HG03045 (cell line): ENCODE measurements around the gene FRMD7.
"Not testable (repeated sequence)": the region's sequence is repeated elsewhere in the genome, so short reads cannot be mapped to it uniquely, and the experiment has no call there.

ENCODE experiments used
- ATAC-seq: cut with Tn5 transposase; IDR thresholded peaks from one replicate; pipeline ENCODE4 v1.9.1; 2021; ENCODE audit warnings: mild to moderate bottlenecking, moderate library complexity; ENCODE audit not compliant: unreplicated experiment

The FRMD7 gene

DNA sequence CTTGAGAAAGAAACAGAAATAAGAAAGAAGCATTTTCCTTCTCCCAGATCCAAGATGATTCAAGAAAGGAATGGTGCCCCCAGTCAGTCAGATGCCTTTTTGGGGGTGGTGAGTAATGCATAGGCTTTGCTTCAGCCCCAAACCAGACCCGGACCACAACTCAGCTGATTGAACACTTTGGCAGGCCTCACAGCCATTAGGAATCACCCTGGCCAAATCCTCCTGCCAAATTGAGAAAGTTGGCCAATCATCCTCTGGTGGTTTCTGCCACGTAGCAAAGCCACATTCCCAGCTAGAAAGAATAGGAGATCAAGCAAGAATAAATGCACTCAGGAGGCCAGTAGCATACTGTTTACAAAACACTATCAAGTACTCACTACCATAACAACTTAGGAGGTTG lies 33.7 kb downstream of the FRMD7 start:
- no peak for ATAC-seq

DNA sequence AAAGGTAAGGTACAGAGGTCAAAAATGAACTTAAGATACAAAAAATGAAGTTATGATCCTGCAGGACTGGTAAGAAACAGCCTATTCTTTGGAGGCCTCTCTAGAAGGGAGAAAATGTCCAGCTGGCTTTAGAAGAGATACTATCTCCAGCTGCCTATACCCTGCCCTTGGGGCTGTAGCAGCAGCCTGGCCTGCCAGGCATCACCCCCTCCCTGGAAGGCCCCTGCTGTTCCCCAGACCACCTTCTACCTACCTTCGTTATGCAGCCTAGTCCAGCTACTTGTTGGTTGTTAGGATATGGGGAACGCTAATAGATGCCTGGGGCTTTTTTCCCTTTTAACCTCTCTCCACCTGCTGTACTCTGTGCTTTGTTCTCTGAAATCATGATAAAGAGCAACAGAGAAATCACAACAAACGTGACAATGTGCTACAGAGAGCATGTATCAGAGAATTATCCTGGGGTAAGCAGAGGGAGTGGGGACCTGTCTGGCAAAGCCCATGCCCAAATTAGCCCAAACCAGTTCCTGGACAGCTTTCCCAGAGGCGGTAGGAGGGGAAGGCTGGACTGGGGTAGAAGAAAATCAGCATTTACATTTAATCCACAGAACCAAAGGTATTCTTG lies 34.5 kb downstream of the FRMD7 start:
- no peak for ATAC-seq

DNA sequence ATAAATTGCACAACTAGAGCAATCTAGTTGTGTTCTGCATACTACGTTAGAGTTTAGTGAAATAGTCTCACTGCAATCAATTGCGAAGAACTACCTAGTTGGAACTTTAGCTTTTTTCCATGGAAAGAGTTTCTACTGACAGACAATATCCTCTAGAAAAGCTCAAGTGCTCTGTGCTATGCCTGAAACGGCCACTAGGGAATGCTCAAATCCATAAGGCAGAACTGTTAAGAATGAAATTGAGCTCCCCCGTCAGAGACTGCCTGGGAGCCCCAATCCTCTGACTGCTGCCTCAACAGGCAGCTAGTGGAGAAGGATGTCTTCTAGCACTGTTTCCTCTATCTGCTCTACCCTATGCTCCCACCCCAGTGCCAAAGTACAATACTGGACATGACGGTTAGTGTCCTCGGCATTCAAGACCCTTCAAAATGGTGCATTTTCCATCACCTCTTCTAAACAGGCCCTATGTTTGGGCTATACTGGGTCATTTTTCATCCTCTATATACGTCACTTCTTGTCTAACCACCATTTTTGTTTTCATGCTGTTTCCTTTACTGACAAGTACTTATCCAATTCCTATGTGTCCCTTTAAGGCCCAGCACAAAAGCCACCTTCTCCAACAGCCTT lies 35.3 kb downstream of the FRMD7 start:
- no peak for ATAC-seq

DNA sequence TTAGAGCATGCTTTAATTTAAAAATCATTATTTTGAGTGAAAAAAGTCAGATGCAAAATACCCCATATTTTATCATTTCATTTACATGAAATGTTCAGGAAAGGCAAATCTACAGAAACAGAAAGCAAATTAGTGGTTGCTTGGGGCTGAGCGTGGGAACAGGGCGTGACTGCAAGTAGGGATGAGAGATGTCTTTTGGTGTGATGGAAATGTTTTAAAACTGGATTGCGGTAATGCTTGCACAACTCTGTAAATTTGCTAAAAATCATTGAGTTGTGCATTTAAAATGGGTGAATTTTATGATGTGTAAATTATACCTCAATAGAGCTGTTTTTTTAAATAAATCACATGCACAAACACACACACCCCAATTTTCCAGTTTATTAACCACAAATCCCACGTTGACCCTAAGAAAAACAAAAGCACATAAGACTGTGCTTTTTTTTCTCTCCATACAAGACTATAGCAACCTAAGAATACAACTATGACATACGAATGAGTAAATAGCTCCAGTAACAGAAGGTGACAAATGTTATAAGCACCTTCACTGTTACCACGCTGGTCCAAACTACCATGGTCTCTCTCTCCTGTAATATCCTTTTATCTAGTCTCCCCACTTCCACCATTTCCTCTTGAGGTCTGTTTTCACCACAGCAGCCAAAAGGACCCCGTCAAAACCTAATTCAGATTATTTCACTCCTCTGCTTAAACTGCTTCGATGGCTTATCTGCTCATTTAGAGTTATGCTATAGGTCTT lies 37.2 kb downstream of the FRMD7 start:
- ATAC-seq: no peak

DNA sequence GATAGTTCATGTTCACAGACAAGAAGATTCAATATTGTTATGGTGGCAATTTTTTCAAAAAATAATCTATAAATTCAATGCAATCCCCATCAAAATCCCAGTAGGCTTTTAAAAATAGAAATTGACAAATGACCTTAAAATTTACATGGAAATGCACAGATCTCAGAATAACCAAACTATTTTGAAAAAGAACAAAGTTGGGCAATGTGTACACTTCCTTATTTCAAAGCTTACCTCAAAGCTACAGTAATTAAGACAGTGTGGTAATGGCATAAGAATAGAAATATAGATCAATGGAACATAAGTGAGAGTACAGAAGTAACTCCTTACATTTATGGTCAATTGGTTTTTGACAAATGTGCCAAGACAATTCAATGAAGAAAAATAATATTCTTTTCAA lies 39.0 kb downstream of the FRMD7 start:
- no peak for ATAC-seq

DNA sequence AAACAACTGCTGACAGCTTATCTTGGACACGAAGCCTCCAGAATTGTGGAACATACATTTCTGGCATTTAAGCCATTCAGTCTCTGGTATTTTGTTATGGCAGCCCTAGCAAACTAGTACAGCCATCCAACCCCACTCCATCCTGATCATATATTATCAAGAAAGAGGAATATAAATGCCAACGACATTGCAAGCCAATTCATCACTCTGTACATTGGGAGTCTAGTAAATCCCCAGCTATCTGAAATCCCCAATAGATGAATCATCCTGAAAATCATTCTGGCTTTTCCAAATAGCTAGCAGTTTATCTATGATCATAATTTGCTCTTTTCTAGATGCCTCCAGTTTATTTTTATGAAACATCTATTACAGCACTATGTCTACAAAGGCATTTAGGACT lies 41.1 kb downstream of the FRMD7 start:
- no peak for ATAC-seq

DNA sequence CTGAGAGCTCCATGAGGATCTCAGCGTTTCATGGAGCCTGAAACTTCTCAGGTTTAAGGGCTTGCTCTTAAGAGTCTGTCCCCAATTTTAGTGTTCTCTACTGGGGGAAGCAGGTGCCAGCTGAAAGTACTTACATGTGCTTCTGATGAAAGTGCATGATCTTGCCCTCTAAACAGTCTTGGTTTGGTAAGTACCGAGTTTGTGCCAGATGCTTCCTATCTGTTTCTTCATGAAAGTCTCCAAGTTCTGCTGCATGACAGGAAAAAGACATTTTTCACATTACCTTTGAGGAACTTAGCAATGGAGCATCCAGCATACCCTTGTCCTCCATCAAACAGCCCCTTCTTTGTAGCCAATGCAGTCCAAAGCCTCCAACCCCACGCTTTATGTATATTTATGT lies 42.0 kb downstream of the FRMD7 start:
- no peak for ATAC-seq

DNA sequence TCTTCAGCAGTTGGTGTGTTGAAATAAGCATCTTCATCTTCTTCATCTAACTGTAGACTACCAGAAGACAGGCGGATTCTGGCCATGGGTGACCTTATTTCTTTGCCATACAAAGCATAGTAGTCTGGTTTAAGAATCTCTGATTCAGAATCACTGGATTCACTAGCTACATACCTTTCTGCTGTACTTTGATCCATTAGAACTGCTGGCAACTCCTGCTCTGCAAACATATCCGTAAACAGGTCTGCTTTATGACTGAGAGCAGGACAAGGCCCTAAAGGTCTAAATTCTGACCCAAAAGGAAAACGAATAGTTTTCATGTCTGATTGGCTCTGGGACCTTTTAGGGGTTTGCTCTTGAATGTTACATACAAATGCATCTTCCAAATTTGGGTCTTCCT lies 49.9 kb downstream of the FRMD7 start:
- no peak for ATAC-seq

DNA sequence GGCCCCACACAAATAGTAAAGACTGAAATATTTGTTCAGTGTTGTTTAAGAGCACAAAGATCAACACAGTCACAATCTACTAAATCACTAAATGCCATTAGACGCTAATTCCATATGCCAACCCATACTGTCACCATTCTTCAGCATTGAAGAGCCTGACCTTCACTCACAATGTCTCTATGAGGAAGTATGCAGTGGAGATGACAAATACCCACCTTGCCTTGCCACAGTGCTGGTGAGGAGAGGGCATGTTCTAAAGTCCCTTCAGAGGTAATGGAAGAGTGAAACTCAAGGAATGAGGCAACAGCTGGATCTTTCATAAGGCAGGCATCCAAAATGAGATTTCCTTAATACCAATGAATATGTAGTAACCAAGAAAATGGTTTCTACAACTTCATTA lies 50.4 kb downstream of the FRMD7 start:
- no peak for ATAC-seq

DNA sequence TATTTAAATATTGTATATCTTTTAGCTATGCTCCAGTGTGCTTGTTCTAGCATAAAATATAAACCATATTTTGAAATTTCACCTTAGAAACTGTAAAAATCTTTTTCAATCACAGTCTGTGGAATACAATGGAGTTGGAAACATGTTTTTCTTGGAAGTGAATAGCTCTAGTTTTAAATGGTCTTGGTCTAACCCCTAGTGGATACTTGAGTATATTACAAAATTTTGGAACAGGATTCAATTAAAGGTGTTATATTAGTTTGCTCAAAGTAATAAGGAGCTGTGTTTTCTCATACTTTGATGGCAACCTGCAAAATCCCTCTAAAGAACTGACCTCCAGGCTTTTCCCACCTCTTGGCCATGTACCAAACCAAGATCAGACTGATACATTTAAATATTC lies 56.6 kb downstream of the FRMD7 start:
- no peak for ATAC-seq

DNA sequence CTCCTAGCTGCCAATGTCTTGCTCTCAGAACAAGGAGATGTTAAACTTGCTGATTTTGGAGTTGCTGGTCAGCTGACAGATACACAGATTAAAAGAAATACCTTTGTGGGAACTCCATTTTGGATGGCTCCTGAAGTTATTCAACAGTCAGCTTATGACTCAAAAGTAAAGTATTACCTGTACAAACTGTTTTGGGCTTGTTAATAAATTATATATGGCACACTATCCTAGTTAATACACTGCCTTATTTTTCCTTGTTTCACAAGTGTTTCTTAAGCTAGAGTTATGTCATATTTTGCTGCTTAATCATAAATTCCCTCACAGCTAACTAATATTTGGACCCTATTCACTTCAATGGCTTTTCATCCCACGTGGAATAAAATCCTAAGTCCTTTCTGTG lies 59.4 kb downstream of the FRMD7 start:
- ATAC-seq: no peak

DNA sequence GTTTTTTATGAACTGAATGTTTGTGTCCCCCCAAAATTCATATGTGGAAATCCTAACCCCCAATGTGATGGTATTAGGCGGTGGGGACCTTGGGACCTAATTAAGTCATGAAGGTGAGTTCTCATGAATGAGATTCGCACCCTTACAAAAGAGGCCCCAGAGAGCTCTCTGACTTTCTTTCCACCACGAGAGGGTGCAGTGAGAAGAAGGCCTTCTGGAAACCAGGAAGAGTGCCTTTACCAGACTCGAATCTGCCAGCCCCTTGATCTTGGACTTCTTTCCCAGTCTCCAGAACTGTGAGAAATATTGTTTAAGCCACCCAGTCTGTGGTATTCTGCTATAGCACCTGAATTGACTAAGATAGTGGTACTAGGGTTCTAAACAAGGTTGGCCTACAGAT lies 64.0 kb downstream of the FRMD7 start:
- no peak for ATAC-seq

DNA sequence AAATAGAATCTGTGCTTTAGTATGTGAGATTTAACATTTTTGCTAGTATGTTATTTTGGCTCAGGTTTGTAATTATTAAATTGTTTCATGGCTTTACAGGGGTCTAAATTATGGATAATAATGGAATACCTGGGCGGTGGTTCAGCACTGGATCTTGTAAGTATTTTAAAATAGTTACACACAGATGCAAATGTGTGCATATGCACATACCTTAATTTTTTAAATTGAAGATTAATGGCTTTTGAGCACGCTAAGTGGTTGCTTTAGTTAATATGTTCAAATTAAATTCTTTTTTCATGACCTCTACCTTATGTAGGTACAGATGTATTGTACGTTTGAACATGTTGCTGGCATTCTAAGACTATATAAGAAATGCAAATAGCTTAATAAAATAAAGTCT lies 64.5 kb downstream of the FRMD7 start:
- no peak for ATAC-seq

DNA sequence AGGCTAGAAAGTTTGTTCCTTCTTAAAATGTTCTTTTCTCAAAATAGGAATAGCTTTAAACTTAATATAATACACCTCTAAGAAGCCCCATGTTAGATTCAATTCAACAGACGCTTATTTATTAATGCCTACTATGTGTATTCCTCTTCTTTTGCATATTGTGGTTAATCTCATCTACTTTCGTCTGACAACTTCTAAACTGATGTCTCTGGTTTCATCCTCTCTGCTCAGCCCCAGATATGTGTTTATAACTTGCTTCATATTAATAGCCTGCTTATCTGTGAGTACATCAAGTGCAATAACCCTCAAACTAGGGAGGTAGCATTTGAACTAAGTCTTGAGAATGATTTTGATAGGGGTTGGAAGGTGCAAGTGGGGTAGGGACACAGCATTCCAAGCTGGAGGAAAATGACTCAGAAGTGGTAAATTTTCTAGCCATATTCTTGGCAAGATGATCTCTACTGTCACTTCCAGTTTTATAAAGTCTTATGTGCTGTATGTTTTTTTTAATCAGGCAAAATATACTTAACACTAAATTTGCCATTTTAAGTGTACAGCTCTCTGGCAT lies 67.8 kb downstream of the FRMD7 start:
- ATAC-seq: no peak

DNA sequence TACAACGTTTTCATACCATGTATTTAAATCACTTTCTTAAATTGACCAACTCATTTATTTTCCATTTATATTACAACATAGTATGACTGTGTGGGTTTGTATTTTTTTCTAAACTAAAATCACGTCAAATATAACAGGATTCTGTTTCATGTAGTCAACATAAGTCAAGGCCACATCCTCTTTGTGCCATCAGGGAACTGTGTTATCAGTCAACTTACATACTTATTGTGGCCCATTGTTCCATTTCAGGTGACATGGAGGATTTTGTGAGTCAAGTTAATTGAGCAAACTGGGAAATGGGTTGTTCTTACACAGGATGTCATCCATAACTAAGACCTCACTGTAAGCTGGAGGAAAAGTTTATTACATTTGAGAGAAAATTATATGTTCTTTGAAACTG lies 68.8 kb downstream of the FRMD7 start:
- ATAC-seq: no peak

DNA sequence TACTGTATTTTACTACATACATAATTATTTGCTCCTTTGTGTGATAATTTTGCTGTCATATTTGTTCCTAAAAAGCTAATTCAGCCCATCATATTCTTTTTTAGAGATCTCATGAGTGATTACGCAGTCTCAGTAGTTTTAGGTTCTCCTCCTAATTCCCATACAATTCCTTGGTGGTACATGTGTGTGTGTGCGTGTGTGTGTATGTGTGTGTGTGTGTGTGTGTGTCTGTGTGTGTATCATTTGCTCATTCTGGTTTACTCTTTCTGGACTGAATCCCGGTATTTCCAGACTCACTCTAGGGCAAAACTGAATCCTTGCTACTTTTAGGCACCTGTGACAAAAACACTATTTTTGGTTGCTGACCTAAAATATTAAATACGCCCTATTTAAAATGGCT lies 69.8 kb downstream of the FRMD7 start:
- no peak for ATAC-seq

DNA sequence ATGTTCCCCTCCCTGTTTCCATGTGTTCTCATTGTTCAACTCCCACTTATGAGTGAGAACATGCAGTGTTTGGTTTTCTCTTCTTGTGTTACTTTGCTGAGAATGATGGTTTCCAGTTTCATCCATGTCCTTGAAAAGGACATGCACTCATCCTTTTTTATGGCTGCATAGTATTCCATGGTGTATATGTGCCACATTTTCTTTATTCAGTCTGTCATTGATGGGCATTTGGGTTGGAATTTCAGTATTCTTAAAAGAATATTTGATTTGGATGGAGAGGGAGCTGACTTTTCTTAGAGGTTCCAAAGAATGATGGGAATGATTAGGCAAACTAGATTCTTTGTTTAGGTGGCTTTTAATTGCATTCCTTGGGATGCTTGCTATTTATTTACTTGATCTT lies 76.0 kb downstream of the FRMD7 start:
- not testable (repeated sequence) for ATAC-seq

DNA sequence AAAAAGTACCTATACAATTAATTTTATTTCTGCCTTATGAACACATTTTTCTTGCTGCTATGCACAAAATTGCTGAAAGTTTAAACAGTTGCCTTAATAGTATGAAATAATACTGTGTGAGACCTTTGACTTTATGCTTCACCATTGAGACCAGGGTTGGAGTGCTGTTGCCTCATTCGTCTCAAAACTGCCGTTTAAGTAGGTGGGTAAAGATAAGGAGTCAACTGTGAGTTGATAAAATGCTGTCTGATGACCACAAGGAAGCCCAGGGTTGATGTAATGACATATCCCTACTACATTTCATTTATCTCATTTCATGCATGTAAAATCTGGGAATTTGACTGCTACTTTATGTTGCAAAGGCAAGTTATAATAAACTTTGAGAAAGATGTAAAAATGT lies 81.3 kb downstream of the FRMD7 start:
- no peak for ATAC-seq

DNA sequence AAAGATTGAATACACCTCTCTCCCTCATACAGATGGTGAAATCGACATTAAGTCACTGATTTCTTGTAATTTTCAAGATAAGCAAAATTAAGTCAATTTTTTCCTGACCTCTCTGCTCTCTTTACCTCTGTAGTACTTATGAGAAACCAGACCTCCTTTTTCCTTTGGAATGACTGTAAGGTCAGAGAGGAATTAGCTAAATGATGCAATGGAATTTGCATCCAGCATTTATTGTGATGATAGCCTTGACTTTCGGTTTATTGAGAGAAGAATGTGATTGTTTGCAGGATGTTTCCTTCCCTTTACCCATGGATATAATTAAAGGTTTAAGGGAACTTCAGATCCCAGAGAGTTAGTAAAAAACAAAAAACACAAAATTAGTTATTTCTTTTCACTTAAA lies 82.4 kb downstream of the FRMD7 start:
- ATAC-seq: no peak

DNA sequence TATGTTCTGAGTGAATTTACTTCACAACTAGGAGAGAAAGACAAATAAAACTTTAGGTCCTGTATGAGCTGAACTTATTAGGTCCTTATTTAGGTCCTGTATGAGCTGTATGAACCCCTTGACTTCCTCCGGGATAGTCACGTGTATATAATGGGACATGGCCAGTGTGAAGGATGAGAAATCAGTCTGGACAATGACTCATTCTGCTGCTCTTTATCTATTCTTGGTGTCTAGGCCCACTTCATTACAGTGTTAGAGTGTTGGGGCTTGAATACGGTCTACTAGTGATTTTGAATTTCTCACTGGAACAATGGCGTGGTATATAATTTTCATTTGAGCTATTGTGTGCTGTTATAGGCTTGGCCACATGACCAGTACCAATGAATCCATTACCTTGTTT lies 82.9 kb downstream of the FRMD7 start:
- ATAC-seq: no peak

DNA sequence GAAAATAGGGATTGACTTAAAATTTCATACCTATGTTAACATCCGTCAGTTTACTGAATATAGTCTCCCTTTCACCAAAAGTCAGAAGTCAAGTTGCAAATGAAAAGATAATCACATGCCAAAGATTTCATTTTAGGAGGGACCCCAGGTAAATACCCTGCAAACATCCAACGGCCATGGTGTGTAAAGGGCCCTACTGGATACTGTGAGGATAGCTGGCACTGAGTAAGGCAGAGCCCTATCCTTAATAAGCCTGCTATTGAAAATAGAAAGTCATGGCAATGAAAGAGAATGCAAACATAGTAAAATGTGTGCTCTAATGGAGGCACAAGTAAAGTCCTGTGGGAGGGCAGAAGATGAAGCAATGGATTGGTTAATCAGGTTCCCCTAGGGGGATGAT lies 83.8 kb downstream of the FRMD7 start:
- ATAC-seq: no peak

DNA sequence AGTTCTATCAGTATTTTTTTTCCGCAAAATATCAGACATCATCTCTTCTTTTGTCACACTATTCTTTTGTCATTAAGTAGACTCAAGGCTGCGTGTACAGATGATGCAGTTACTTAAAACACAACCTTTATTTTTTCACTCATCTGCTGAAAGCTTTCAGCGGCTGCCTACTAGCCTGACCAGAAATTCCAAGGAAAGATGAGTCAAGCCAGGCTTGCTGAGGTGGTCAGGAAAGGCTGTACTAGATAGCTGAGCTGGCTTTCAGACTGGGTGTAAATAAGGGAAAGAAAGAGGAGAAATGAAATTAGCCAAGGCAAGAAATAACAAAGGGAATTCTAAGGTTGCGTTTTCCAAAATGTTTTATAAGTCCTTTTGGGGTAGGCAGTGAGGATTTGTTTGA lies 86.8 kb downstream of the FRMD7 start:
- no peak for ATAC-seq
